ACHN (cell line): ENCODE measurements around the gene ARPP19.
"Not testable (repeated sequence)": the region's sequence is repeated elsewhere in the genome, so short reads cannot be mapped to it uniquely, and the experiment has no call there.

ENCODE experiments used
- DNase-seq: peaks from one replicate; pipeline ENCODE4 v3.0.0-alpha.2; 2015
- in situ Hi-C: cut with HindIII; loops from 2 replicates; pipeline ENCODE4 v1.10.0; 2017; ENCODE audit warnings: low sequenced_read_pairs, low pct_ligation_motif_present, low pct_unique_long_range_greater_than_20kb

Gene ARPP19

GRCh38 chr15:52568601-52569585, at the start of gene ARPP19:
Gene ARPP19, minus strand, starts transcription at chr15:52569030. Its CDS starts 138 bp downstream, at chr15:52568892.
- DNase-seq = peak; percentile 89
- in situ Hi-C loops = no loop called here

GRCh38 chr15:52617026-52617425, 48.2 kb upstream of the ARPP19 start:
- in situ Hi-C loops = no loop called here
- DNase-seq = no peak

- no peak for DNase-seq
Observed at GRCh38 chr15:52615302-52615701, 46.5 kb upstream of the ARPP19 start.

GRCh38 chr15:52609593-52609992, 40.8 kb upstream of the ARPP19 start:
- in situ Hi-C loops = no loop called here
- no peak for DNase-seq

More at GRCh38 chr15:52615302-52615701, 46.5 kb upstream of the ARPP19 start:
- in situ Hi-C loops = no loop called here

GRCh38 chr15:52584414-52584813, 15.6 kb upstream of the ARPP19 start:
- no peak for DNase-seq
- in situ Hi-C loops = no loop called here

- in situ Hi-C loops = no loop called here
- no peak for DNase-seq
Observed at GRCh38 chr15:52579852-52580251, 11.0 kb upstream of the ARPP19 start.

GRCh38 chr15:52576692-52577091, 7.9 kb upstream of the ARPP19 start:
- no peak for DNase-seq
- in situ Hi-C loops = no loop called here

GRCh38 chr15:52575573-52575972, 6.7 kb upstream of the ARPP19 start:
- in situ Hi-C loops, DNase-seq: not testable (repeated sequence)

GRCh38 chr15:52575072-52575471, 6.2 kb upstream of the ARPP19 start:
- DNase-seq = no peak
- in situ Hi-C loops = no loop called here

GRCh38 chr15:52574623-52575022, 5.8 kb upstream of the ARPP19 start:
- DNase-seq, in situ Hi-C loops: not testable (repeated sequence)

GRCh38 chr15:52567871-52568600, 794 bp downstream of the ARPP19 start:
- in situ Hi-C loops = no loop called here
- DNase-seq = peak; percentile 40

GRCh38 chr15:52566889-52567288, 1.9 kb downstream of the ARPP19 start:
- DNase-seq = no peak
- in situ Hi-C loops = no loop called here

GRCh38 chr15:52565417-52566358, 3.1 kb downstream of the ARPP19 start:
- in situ Hi-C loops, DNase-seq: not testable (repeated sequence)

GRCh38 chr15:52563501-52564060, 5.2 kb downstream of the ARPP19 start:
- in situ Hi-C loops = no loop called here
- no peak for DNase-seq

GRCh38 chr15:52559575-52559974, 9.3 kb downstream of the ARPP19 start:
- no peak for DNase-seq
- in situ Hi-C loops = no loop called here

GRCh38 chr15:52559022-52559421, 9.8 kb downstream of the ARPP19 start:
- DNase-seq = no peak
- in situ Hi-C loops = no loop called here

GRCh38 chr15:52558196-52558595, 10.6 kb downstream of the ARPP19 start:
- in situ Hi-C loops = no loop called here
- peak; percentile 76 for DNase-seq

GRCh38 chr15:52557274-52557641, 11.6 kb downstream of the ARPP19 start:
- in situ Hi-C loops = no loop called here
- DNase-seq = no peak
